IMR-90 (cell line): ENCODE results near the gene TDRD5. TPM values are rescaled to one million over a fixed set of nuclear protein-coding genes. Genes with fewer than 3 reads are reported as not detected.

Experiments
- ATAC-seq: fragments of 200-7000 bp; cut with Tn5 transposase; 2 replicates; pipeline ENCODE4 v1.9.1; 2020; ENCODE audit warnings: low read depth, mild to moderate bottlenecking, moderate library complexity
- Bru-seq: library from RNA; stranded (reverse); fragments of 400-500 nt; gene quantifications from one replicate; lab custom pipeline; 2021; lab: Mats Ljungman, UMichigan
- BruChase-seq, 2 experiments: library from RNA; stranded (reverse); fragments of 400-500 nt; gene quantifications; one replicate each; lab custom pipeline; 2021; lab: Mats Ljungman, UMichigan
- BruUV-seq: library from RNA; stranded (reverse); fragments of 400-500 nt; replicated peaks from 2 replicates; lab custom pipeline; 2021; lab: Mats Ljungman, UMichigan
- CTCF ChIA-PET: fragments of 300-600 bp; formaldehyde crosslinking; extraction: SDS; loops from one replicate; lab custom pipeline; 2021; ENCODE audit warnings: antibody characterized with exemption; lab: Yijun Ruan, JAX
- POLR2A ChIA-PET: fragments of 300-600 bp; sonication (Branson Sonifier 250); formaldehyde crosslinking; loops from one replicate; lab custom pipeline; 2022; ENCODE audit warnings: antibody characterized with exemption; ENCODE audit not compliant: unreplicated experiment; lab: Charles Lee
- DNase-seq: peaks from one replicate; pipeline ENCODE4 v3.0.0; 2013
- H2AFZ ChIP-seq: replicated peaks from 2 replicates; pipeline ENCODE3; 2013; ENCODE audit warnings: low read length, mild to moderate bottlenecking; ENCODE audit not compliant: poor library complexity
- H2AK5ac ChIP-seq: 2 replicates; pipeline ENCODE4 v1.6.1; 2013; ENCODE audit warnings: low read depth, low read length, inconsistent platforms
- H2AK9ac ChIP-seq: replicated peaks from 2 replicates; pipeline ENCODE3; 2013; ENCODE audit warnings: mild to moderate bottlenecking, low read depth, low read length, moderate library complexity; ENCODE audit not compliant: poor library complexity
- H2BK120ac ChIP-seq: 2 replicates; pipeline ENCODE4 v1.6.1; 2013; ENCODE audit warnings: low read depth, low read length, inconsistent platforms
- H2BK15ac ChIP-seq: 3 replicates; pipeline ENCODE4 v1.6.1; 2013; ENCODE audit warnings: low read depth, low read length, inconsistent platforms
- H2BK20ac ChIP-seq: 2 replicates; pipeline ENCODE4 v1.6.1; 2013; ENCODE audit warnings: low read depth, mild to moderate bottlenecking, inconsistent platforms, low read length, moderate library complexity
- H2BK5ac ChIP-seq: 2 replicates; pipeline ENCODE4 v1.6.1; 2013; ENCODE audit warnings: mild to moderate bottlenecking, low read depth, low read length, inconsistent platforms; ENCODE audit not compliant: poor library complexity, severe bottlenecking
- H3K14ac ChIP-seq: replicated peaks from 2 replicates; pipeline ENCODE4 v1.6.1; 2013; ENCODE audit warnings: low read depth, low read length, inconsistent platforms
- H3K18ac ChIP-seq: 2 replicates; pipeline ENCODE4 v1.6.1; 2013; ENCODE audit warnings: low read depth, low read length, control low read depth
- H3K23ac ChIP-seq: 2 replicates; pipeline ENCODE4 v1.6.1; 2013; ENCODE audit warnings: low read depth, low read length, inconsistent platforms
- H3K27ac ChIP-seq: 2 replicates; pipeline ENCODE4 v1.5.1; 2013; ENCODE audit warnings: mild to moderate bottlenecking, control low read depth, low read length; ENCODE audit not compliant: insufficient read depth
- H3K27me3 ChIP-seq: 2 replicates; pipeline ENCODE4 v1.6.1; 2013; ENCODE audit warnings: low read length; ENCODE audit not compliant: control insufficient read depth, insufficient read depth
- H3K36me3 ChIP-seq: 2 replicates; pipeline ENCODE4 v1.6.1; 2013; ENCODE audit warnings: low read length, mixed read lengths; ENCODE audit not compliant: control insufficient read depth, insufficient read depth
- H3K4ac ChIP-seq: 2 replicates; pipeline ENCODE4 v1.6.1; 2013; ENCODE audit warnings: low read depth, low read length, inconsistent platforms
- H3K4me1 ChIP-seq: 2 replicates; pipeline ENCODE4 v1.6.1; 2013; ENCODE audit warnings: low read length, mixed read lengths; ENCODE audit not compliant: control insufficient read depth, insufficient read depth
- H3K4me2 ChIP-seq: 2 replicates; pipeline ENCODE4 v1.6.1; 2013; ENCODE audit warnings: low read depth, mild to moderate bottlenecking, control low read depth, low read length, moderate library complexity
- H3K4me3 ChIP-seq: 2 replicates; pipeline ENCODE4 v1.5.1; 2013; ENCODE audit warnings: low read depth, mild to moderate bottlenecking, control low read depth, low read length, moderate library complexity; ENCODE audit not compliant: insufficient read depth
- H3K56ac ChIP-seq: 2 replicates; pipeline ENCODE4 v1.6.1; 2013; ENCODE audit warnings: low read length, inconsistent platforms; ENCODE audit not compliant: insufficient read depth; ENCODE audit errors: extremely low read depth
- H3K79me1 ChIP-seq, 2 experiments: 2 replicates each; pipeline ENCODE4 v1.6.1; 2013; ENCODE audit warnings: low read length in 2 of 2, inconsistent platforms in 1 of 2, low read depth in 1 of 2
- H3K9ac ChIP-seq: 2 replicates; pipeline ENCODE4 v1.6.1; 2013; ENCODE audit warnings: low read depth, low read length, control low read depth
- H3K9me1 ChIP-seq: 2 replicates; pipeline ENCODE4 v1.6.1; 2013; ENCODE audit warnings: low read length, inconsistent platforms; ENCODE audit not compliant: insufficient read depth
- H3K9me3 ChIP-seq: 2 replicates; pipeline ENCODE4 v1.6.1; 2013; ENCODE audit warnings: low read length; ENCODE audit not compliant: control insufficient read depth, insufficient read depth
- H4K20me1 ChIP-seq: 2 replicates; pipeline ENCODE4 v1.6.1; 2013; ENCODE audit warnings: low read length, inconsistent platforms; ENCODE audit not compliant: insufficient read depth
- H4K5ac ChIP-seq: 2 replicates; pipeline ENCODE4 v1.6.1; 2013; ENCODE audit warnings: mild to moderate bottlenecking, low read depth, low read length, control low read depth
- H4K8ac ChIP-seq, 2 experiments: 2 replicates each; pipeline ENCODE4 v1.6.1; 2013; ENCODE audit warnings: low read depth in 2 of 2, low read length in 2 of 2, control low read depth in 1 of 2, inconsistent platforms in 1 of 2
- H4K91ac ChIP-seq: 2 replicates; pipeline ENCODE4 v1.6.1; 2013; ENCODE audit warnings: low read depth, low read length, inconsistent platforms; ENCODE audit not compliant: insufficient read depth
- CHD1 ChIP-seq: IDR thresholded peaks from 2 replicates; pipeline ENCODE4 v1.6.1; 2012; ENCODE audit warnings: low read depth, low read length, improper control_type of control experiment
- ELK1 ChIP-seq: fragments of 150-350 bp; IDR thresholded peaks from 2 replicates; pipeline ENCODE4 v1.6.1; 2016; ENCODE audit warnings: low read depth, mild to moderate bottlenecking, low read length, moderate library complexity, borderline replicate concordance
- FOS ChIP-seq: fragments of 150-350 bp; IDR thresholded peaks from 2 replicates; pipeline ENCODE4 v1.6.1; 2016; ENCODE audit warnings: low read depth, low read length
- MAFK ChIP-seq: IDR thresholded peaks from 2 replicates; pipeline ENCODE4 v1.6.1; 2012; ENCODE audit warnings: low read depth, low read length, improper control_type of control experiment
- MAZ ChIP-seq: IDR thresholded peaks from 2 replicates; pipeline ENCODE4 v1.6.1; 2012; ENCODE audit warnings: low read depth, mild to moderate bottlenecking, low read length, improper control_type of control experiment, moderate library complexity, borderline replicate concordance
- MXI1 ChIP-seq: IDR thresholded peaks from 2 replicates; pipeline ENCODE4 v1.6.1; 2012; ENCODE audit warnings: low read depth, mild to moderate bottlenecking, low read length, moderate library complexity, borderline replicate concordance
- NFE2L2 ChIP-seq: fragments of 150-350 bp; IDR thresholded peaks from 2 replicates; pipeline ENCODE4 v1.6.1; 2016; ENCODE audit warnings: low read depth, mild to moderate bottlenecking, low read length
- POLR2A ChIP-seq: IDR thresholded peaks from 2 replicates; pipeline ENCODE4 v1.6.1; 2012; ENCODE audit warnings: mild to moderate bottlenecking, low read depth, low read length
- RAD21 ChIP-seq: IDR thresholded peaks from 2 replicates; pipeline ENCODE4 v1.6.1; 2012; ENCODE audit warnings: low read length, improper control_type of control experiment
- RCOR1 ChIP-seq: IDR thresholded peaks from 2 replicates; pipeline ENCODE4 v1.6.1; 2012; ENCODE audit warnings: mild to moderate bottlenecking, low read length, improper control_type of control experiment; ENCODE audit not compliant: insufficient replicate concordance
- RFX5 ChIP-seq: IDR thresholded peaks from 2 replicates; pipeline ENCODE4 v1.8.0; 2012; ENCODE audit warnings: low read depth, mild to moderate bottlenecking, low read length, moderate library complexity
- USF2 ChIP-seq: fragments of 150-350 bp; IDR thresholded peaks from 2 replicates; pipeline ENCODE4 v1.6.1; 2017; ENCODE audit warnings: mild to moderate bottlenecking, antibody characterized with exemption, low read length, low read depth
- WGBS, 2 experiments: methylation state at CpG; one replicate each; pipeline versions ENCODE4 v1.1.5 to v1.1.7; 2013; ENCODE audit warnings: missing lambda C conversion rate in 2 of 2; ENCODE audit not compliant: insufficient read length in 1 of 2; ENCODE audit errors: extremely low coverage in 2 of 2; 5-methylcytosine and 5-hydroxymethylcytosine counted together
- dilution Hi-C: fragments of 300-500 bp; cut with HindIII; formaldehyde crosslinking; loops from one replicate; pipeline ENCODE4 v1.14.3; 2018; ENCODE audit warnings: low sequenced_read_pairs; ENCODE audit not compliant: unreplicated experiment
- in situ Hi-C: fragments of 300-500 bp; cut with MboI; formaldehyde crosslinking; loops from 3 replicates; pipeline ENCODE4 v1.14.3; 2019; ENCODE audit warnings: low sequenced_read_pairs, inconsistent platforms, mixed read lengths
- intact Hi-C: fragments of 100-400 bp; cut with micrococcal nuclease; formaldehyde crosslinking; loops from 2 replicates; pipeline ENCODE4 v1.10.0; 2022
- long read RNA-seq: library from polyadenylated mRNA; unstranded; transcript quantifications from one replicate; pipeline ENCODE4 v2.0.0, GENCODE V29; 2021; ENCODE audit not compliant: unreplicated experiment
- polyA plus RNA-seq, 3 experiments: library from polyadenylated mRNA; depleted of rRNA; stranded (reverse); fragments of >200 nt; gene quantifications; 2 replicates each; pipeline ENCODE4 v1.2.3, GENCODE V29; 2012; ENCODE audit warnings: low replicate concordance in 1 of 3
- total RNA-seq: library from RNA; depleted of rRNA; stranded (reverse); fragments of >200 nt; gene quantifications from 2 replicates; pipeline ENCODE4 v1.2.3, GENCODE V29; 2012; rRNA removed

TDRD5 gene
- total RNA-seq (not detected in 2 replicates), polyA plus RNA-seq (2012; rRNA removed) (not detected in 2 replicates), Bru-seq, nascent RNA (percentile 7 among the genes with signal in this experiment), BruChase-seq, experiment 1, labeled RNA remaining after a 6-hour chase (percentile 8 among the genes with signal in this experiment), BruChase-seq, experiment 2, labeled RNA remaining after a 2-hour chase (percentile 7 among the genes with signal in this experiment)
- not detected in 2 replicates for polyA plus RNA-seq (2012; cell fraction: cytosol; rRNA removed)
- polyA plus RNA-seq (2012; cell fraction: nucleus; rRNA removed; ENCODE audit: low replicate concordance), result not detected in 2 replicates
- long read RNA-seq, result 0 reads

- Histone ChIP-seq H3K9ac (no peak within 1 kb of the TSS), H2AFZ (peak within 1 kb of the TSS; percentile 76), H3K36me3 (no peaks in the 10 kb centered on the region), H3K4ac (no peak within 1 kb of the TSS), H3K14ac (no peak within 1 kb of the TSS), H3K79me1 (no peaks in the 10 kb centered on the region), H3K18ac (no peak within 1 kb of the TSS), H2BK20ac (no peak within 1 kb of the TSS), H2BK15ac (no peak within 1 kb of the TSS), H2AK9ac (no peak within 1 kb of the TSS), H3K27ac (no peak within 1 kb of the TSS), H3K23ac (no peak within 1 kb of the TSS), H4K8ac (no peak within 1 kb of the TSS), H2BK5ac (no peak within 1 kb of the TSS), H2AK5ac (no peak within 1 kb of the TSS), H3K4me1 (no peaks in the 10 kb centered on the region), H3K27me3 (peaks cover 30% of the 10 kb centered on the region), H3K56ac (no peak within 1 kb of the TSS), H3K4me2 (no peak within 1 kb of the TSS), H3K9me3 (peaks cover 2% of the 10 kb centered on the region; the same call in 1 of the 2 replicates), H4K91ac (no peak within 1 kb of the TSS), H3K4me3 (no peak within 1 kb of the TSS), H2BK120ac (no peak within 1 kb of the TSS), H4K5ac (no peak within 1 kb of the TSS), H3K9me1 (no peaks in the 10 kb centered on the region), H4K20me1 (no peaks in the 10 kb centered on the region)
- intact Hi-C loops (no loop called here), in situ Hi-C loops (loop anchor here (25.0 kb wide), 1 partner anchor 330 kb away; no protein-coding TSS in a partner anchor), dilution Hi-C loops (no loop called here)
- ATAC-seq (no peak), DNase-seq (no peak)
- ChIA-PET POLR2A (interaction anchor here (0.6 kb wide), 1 partner anchor 504 kb away, joined by 4 read pairs; no protein-coding TSS in a partner anchor), CTCF (no interaction called here)
- WGBS, 2 experiments, result 29% methylated on average over 23 of the region's 75 CpGs; no CpG with 5 or more reads in 1 of the 2 experiments
- BruUV-seq, result no TSS peak
- no peak for TF ChIP-seq MAZ
- TF ChIP-seq NFE2L2, result no peak
- no peak for TF ChIP-seq MXI1
- TF ChIP-seq RCOR1, result no peak
- no peak for TF ChIP-seq USF2
- TF ChIP-seq POLR2A, result no peak
- no peak for TF ChIP-seq RAD21
- TF ChIP-seq RFX5, result no peak
- TF ChIP-seq FOS, result no peak
- no peak for TF ChIP-seq CHD1
- no peak for TF ChIP-seq MAFK
- TF ChIP-seq ELK1, result no peak
Measured at GRCh38 chr1:179591592-179592580, at the start of gene TDRD5. Gene TDRD5 (plus strand): TSS chr1:179591832. CDS start chr1:179592616, 784 bp downstream.
